Coronary artery (tissue), 2 donors: ENCODE data around the gene HNRNPUL2.

Experiments
- DNase-seq: peaks from one replicate; pipeline ENCODE4 v3.0.0-alpha.2; 2017; ENCODE audit warnings: low spot score
- H3K27ac ChIP-seq, 2 donors: fragments of 200-600 bp; sonication (generic); one replicate each; pipeline ENCODE4 v1.5.1; 2016 to 2019
- H3K4me3 ChIP-seq: fragments of 200-600 bp; sonication (generic); 2 replicates; pipeline ENCODE4 v1.5.1; 2016; ENCODE audit warnings: mild to moderate bottlenecking, moderate library complexity
- TF ChIP-seq, protein P1 (sequence below): fragments of 200-600 bp; sonication (generic); IDR thresholded peaks from one replicate; pipeline ENCODE4 v1.5.1; 2019; ENCODE audit warnings: antibody characterized with exemption

HNRNPUL2 gene

GRCh38 chr11:62709247-62710000 is 17.8 kb downstream of the HNRNPUL2 start:
- peak overlapping the region; percentile 88 to 93 for H3K27ac ChIP-seq
- H3K4me3 ChIP-seq: peak overlapping the region; percentile 78
- peak; percentile 98 for DNase-seq
- TF ChIP-seq, protein P1, sequence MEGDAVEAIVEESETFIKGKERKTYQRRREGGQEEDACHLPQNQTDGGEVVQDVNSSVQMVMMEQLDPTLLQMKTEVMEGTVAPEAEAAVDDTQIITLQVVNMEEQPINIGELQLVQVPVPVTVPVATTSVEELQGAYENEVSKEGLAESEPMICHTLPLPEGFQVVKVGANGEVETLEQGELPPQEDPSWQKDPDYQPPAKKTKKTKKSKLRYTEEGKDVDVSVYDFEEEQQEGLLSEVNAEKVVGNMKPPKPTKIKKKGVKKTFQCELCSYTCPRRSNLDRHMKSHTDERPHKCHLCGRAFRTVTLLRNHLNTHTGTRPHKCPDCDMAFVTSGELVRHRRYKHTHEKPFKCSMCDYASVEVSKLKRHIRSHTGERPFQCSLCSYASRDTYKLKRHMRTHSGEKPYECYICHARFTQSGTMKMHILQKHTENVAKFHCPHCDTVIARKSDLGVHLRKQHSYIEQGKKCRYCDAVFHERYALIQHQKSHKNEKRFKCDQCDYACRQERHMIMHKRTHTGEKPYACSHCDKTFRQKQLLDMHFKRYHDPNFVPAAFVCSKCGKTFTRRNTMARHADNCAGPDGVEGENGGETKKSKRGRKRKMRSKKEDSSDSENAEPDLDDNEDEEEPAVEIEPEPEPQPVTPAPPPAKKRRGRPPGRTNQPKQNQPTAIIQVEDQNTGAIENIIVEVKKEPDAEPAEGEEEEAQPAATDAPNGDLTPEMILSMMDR: no peak

DNA sequence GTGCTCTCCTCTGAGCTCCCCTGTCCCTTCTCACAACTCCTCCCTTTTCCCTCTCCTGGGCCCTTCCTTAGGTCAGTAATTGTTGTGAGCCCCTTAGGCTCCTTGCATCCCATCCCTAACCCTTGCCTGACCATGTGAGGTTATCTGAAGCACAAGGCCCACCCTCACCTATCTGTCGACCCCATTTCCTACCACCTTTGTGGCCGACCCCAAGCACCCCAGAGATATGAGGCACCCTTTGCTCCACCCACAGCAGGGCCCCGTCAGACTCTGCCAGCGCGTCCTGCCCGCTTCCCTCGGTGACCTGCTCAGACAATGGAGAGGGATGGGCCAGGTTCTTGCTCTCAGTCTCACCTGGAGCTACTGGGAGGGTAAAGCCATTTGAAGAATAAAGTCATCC is 18.5 kb downstream of the HNRNPUL2 start:
- no peak for DNase-seq
- TF ChIP-seq, protein P1: no peak
- H3K4me3 ChIP-seq: peak overlapping the region; percentile 78
- H3K27ac ChIP-seq: peak overlapping the region; percentile 88 to 93

DNA sequence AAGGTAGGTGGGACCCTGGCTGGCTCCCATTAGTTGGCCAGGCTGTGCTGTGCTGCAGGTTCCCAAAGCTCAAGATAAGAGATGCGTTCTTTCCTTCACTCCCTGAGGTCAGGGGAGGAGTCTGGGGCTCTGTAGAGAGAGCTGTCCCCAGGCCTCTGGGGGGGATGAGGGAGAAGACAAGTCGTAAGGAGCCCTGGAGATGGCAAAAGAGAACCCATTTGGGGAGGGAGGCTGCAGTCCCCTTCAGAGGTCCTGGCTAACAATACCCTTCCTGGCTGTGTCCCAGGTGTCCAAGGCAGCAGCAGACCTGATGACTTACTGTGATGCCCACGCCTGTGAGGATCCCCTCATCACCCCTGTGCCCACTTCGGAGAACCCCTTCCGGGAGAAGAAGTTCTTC is 18.9 kb downstream of the HNRNPUL2 start:
- TF ChIP-seq, protein P1: no peak
- no peak for DNase-seq
- peak overlapping the region in 1 of 2 donors; percentile 88 for H3K27ac ChIP-seq
- H3K4me3 ChIP-seq: peak overlapping the region; percentile 78

DNA sequence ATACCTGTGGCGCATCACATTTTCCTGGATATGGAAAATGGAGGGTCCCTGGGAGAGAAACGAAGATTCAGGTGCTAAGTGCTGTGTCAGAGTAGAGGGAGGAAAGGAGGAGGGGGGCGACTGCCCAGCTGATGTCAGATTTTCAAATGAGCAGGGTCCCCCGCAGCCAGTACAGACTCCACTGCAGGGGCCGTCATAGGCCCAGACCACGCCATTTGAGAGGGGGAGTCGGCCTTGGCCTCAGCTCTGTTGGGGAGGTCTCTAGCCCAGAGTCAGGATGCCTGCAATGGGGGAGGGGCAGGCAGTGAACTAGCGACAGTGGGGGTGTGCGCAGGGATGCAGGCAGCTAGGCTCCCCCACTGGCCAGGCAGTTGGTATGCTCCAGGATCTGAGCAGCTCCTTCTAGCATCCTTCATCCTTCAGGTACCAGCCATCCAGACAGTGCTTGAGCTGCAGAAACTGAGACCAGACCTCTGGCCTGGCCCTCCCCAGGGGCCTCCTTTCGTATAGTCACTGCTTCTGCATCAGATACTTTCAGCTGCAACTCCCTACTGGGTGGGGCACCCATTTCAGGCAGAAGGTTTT is 19.9 kb downstream of the HNRNPUL2 start, which contains the start of the genes BSCL2 and GNG3:
Gene BSCL2, minus strand, starts transcription at position 148 of the 585 bp plus-strand sequence. CDS start 229 bp downstream, outside the sequence.
Gene GNG3, plus strand, starts transcription at position 400 of the 585 bp plus-strand sequence. CDS start 620 bp downstream, outside the sequence.
- TF ChIP-seq, protein P1: no peak
- H3K27ac ChIP-seq: peak within 1 kb of the TSS; percentile 62 to 88
- no peak for DNase-seq
- H3K4me3 ChIP-seq: peak within 1 kb of the TSS; percentile 86

GRCh38 chr11:62706850-62707247 is 20.4 kb downstream of the HNRNPUL2 start:
- Histone ChIP-seq H3K4me3 (peak overlapping the region; percentile 86), H3K27ac (peak overlapping the region; percentile 62 to 78)
- TF ChIP-seq, protein P1: no peak
- no peak for DNase-seq

GRCh38 chr11:62705880-62706849 is 21.1 kb downstream of the HNRNPUL2 start:
- Histone ChIP-seq H3K4me3 (peak overlapping the region; percentile 86), H3K27ac (peak overlapping the region; percentile 62 to 78)
- TF ChIP-seq, protein P1: no peak
- DNase-seq: peak; percentile 98
